Glutamatergic neuron (in vitro differentiated cells): ENCODE measurements around the gene MYO5A. TPM values are rescaled to one million over a fixed set of nuclear protein-coding genes. Genes with fewer than 3 reads are reported as not detected.
"Not testable (repeated sequence)": the region's sequence is repeated elsewhere in the genome, so short reads cannot be mapped to it uniquely, and the experiment has no call there.

Experiments
- DNase-seq: peaks from one replicate; pipeline ENCODE4 v3.0.0; 2022
- H3K27ac Mint-ChIP-seq: one replicate; pipeline ENCODE4 v1.8.0; 2020; ENCODE audit warnings: mild to moderate bottlenecking, mixed read lengths, inconsistent platforms; ENCODE audit not compliant: unreplicated experiment
- H3K27me3 Mint-ChIP-seq: one replicate; pipeline ENCODE4 v1.8.0; 2020; ENCODE audit warnings: mild to moderate bottlenecking, moderate library complexity, mixed read lengths, inconsistent platforms; ENCODE audit not compliant: unreplicated experiment
- H3K36me3 Mint-ChIP-seq: one replicate; pipeline ENCODE4 v1.8.0; 2020; ENCODE audit warnings: mild to moderate bottlenecking, mixed read lengths, inconsistent platforms; ENCODE audit not compliant: unreplicated experiment
- H3K4me1 Mint-ChIP-seq: one replicate; pipeline ENCODE4 v1.8.0; 2020; ENCODE audit warnings: mild to moderate bottlenecking, low read depth, mixed read lengths, inconsistent platforms; ENCODE audit not compliant: unreplicated experiment
- H3K4me3 Mint-ChIP-seq: one replicate; pipeline ENCODE4 v1.8.0; 2020; ENCODE audit warnings: mild to moderate bottlenecking, mixed read lengths, inconsistent platforms; ENCODE audit not compliant: unreplicated experiment
- H3K9me3 Mint-ChIP-seq: one replicate; pipeline ENCODE4 v1.8.0; 2020; ENCODE audit warnings: mild to moderate bottlenecking, moderate library complexity, mixed read lengths, inconsistent platforms; ENCODE audit not compliant: unreplicated experiment
- total RNA-seq: library from RNA; stranded (reverse); fragmentation: NEBNext Ultra II Directional; extraction: Animal tissue kit (Norgen Biotek cat#: 25700); gene quantifications from one replicate; pipeline ENCODE4 v1.2.1, GENCODE V29; 2021; ENCODE audit not compliant: unreplicated experiment
- TF ChIP-seq, protein P1 (sequence below): fragments of 200-600 bp; sonication (generic); IDR thresholded peaks from one replicate; pipeline ENCODE4 v1.5.0; 2021; ENCODE audit not compliant: partially characterized antibody, unreplicated experiment

The MYO5A gene
- total RNA-seq, 1 donor from 2014 or later, result 61.0 TPM

DNA sequence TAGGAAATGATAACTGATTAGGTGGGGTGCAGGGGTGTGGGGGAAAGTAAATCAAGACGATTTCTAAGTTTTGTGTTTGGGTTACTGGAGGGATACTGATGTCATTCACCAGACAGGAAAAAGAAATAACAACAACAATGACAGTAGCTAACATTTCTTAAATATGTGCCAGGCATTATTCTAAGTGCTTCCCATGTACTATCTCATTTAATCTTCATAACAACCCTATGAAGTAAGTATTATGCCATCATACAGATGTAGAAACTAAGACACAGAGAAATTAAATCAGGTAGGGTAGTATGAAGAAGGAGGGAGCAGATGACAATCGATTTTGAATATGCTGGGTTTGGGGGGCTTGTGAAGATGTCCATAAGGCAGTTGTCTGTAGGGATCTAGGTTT is 13.3 kb downstream of the MYO5A start:
- Mint-ChIP-seq H3K27me3 (no peaks in the 10 kb centered on the region), H3K4me3 (no peak overlapping the region), H3K27ac (no peak overlapping the region), H3K36me3 (no peaks in the 10 kb centered on the region), H3K9me3 (no peaks in the 10 kb centered on the region), H3K4me1 (peaks cover under 1% of the 10 kb centered on the region)
- no peak for DNase-seq
- TF ChIP-seq, protein P1, sequence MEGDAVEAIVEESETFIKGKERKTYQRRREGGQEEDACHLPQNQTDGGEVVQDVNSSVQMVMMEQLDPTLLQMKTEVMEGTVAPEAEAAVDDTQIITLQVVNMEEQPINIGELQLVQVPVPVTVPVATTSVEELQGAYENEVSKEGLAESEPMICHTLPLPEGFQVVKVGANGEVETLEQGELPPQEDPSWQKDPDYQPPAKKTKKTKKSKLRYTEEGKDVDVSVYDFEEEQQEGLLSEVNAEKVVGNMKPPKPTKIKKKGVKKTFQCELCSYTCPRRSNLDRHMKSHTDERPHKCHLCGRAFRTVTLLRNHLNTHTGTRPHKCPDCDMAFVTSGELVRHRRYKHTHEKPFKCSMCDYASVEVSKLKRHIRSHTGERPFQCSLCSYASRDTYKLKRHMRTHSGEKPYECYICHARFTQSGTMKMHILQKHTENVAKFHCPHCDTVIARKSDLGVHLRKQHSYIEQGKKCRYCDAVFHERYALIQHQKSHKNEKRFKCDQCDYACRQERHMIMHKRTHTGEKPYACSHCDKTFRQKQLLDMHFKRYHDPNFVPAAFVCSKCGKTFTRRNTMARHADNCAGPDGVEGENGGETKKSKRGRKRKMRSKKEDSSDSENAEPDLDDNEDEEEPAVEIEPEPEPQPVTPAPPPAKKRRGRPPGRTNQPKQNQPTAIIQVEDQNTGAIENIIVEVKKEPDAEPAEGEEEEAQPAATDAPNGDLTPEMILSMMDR, result no peak

DNA sequence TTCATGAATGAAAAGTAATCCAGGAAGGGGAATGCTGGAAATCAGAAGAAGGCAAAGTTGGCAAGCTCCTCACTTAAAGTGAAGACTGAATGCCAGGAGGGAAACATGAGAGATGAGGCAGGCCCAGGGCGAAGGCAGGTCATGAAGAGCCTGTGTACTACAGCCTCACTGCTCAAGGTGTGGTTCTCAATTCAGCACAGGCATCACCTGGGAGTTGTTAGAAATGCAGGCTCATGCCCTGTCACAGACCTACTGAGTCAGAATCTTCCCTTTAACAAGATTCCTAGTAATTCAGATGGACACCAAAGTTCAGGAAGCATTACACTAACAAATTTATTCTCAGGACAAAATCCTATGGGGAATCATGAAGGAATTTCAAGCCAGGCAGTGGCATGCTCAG is 14.2 kb downstream of the MYO5A start:
- peaks cover 5% of the 10 kb centered on the region for H3K4me1 Mint-ChIP-seq
- H3K4me3 Mint-ChIP-seq, result no peak overlapping the region
- no peaks in the 10 kb centered on the region for H3K36me3 Mint-ChIP-seq
- H3K9me3 Mint-ChIP-seq, result no peaks in the 10 kb centered on the region
- no peaks in the 10 kb centered on the region for H3K27me3 Mint-ChIP-seq
- no peak overlapping the region for H3K27ac Mint-ChIP-seq
- DNase-seq, result no peak
- TF ChIP-seq, protein P1, result no peak

DNA sequence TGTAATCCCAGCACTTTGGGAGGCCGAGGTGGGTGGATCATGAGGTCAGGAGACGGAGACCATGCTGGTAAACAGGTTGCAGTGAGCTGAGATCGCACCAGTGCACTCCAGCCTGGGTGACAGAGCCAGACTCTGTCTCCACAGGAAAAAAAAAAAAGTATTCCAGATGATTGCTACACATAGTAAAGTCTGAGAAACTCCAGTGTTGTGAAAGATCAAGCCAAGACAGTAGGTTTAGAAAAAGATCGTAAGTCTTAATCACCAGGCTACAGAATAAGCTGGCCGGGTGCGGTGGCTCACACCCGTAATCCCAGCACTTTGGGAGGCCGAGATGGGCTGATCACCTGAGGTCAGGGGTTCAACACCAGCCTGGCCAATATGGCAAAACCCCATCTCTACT is 15.8 kb downstream of the MYO5A start:
- not testable (repeated sequence) for H3K4me3 Mint-ChIP-seq, DNase-seq, H3K27me3 Mint-ChIP-seq, H3K36me3 Mint-ChIP-seq, H3K4me1 Mint-ChIP-seq, H3K27ac Mint-ChIP-seq, H3K9me3 Mint-ChIP-seq

DNA sequence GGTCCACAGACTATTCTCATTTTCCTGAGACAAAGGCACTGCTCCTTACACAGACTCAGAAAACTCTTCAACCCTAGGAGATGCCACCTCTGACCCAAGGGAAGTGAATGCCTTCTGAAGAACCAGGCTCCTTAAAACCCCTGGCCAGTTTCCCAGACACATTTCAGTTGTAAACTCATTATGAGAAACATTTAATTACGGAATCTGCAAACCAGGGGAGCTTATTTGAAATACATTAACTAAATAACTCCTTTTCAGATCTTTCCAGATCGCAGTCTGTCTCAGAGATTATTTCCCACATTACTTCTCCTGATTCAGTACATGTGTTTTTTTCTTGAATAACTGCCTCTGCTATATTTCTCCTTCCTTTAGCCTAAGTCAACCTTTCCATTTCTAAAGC is 17.6 kb downstream of the MYO5A start:
- Mint-ChIP-seq H3K36me3 (no peaks in the 10 kb centered on the region), H3K4me3 (no peak overlapping the region), H3K27ac (no peak overlapping the region), H3K4me1 (peaks cover 8% of the 10 kb centered on the region), H3K9me3 (no peaks in the 10 kb centered on the region), H3K27me3 (no peaks in the 10 kb centered on the region)
- no peak for DNase-seq
- TF ChIP-seq, protein P1, result no peak

DNA sequence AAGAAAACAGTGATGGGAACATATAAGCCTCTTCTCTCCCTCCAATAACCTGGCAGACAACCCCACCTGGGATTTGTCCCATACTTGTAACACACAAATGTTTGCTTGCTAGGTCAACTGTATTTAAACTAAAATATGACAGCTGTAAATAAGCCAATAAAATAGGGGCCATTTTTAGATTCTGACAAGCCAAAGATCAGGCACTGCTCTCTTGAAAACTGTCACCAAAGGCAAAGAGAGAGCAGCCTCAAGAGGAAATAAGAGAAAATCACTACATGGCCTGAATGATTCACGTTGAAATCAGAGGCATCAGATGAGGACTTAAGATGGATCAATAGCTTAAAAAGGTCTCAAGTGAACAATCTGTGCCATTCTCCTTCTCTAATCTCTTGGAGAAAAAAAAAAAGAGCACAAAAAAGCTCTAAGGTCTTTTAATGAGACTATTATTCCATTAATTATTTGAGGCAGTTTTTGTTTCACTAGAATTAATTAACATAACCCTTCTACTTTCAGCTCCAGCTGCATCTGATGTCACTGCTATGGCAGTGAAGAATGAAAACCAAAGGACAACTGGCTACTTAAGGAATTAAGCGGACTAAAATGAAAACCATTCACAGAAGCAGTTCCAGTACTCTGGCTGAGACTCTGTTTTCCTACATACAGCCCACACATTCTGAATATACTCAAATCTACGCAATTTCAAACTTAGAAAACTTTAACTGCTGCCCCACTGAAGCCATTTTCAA is 19.0 kb downstream of the MYO5A start:
- H3K4me3 Mint-ChIP-seq, result peak overlapping the region; percentile 48
- peaks cover 8% of the 10 kb centered on the region for H3K4me1 Mint-ChIP-seq
- H3K27ac Mint-ChIP-seq, result peak overlapping the region; percentile 1
- no peaks in the 10 kb centered on the region for H3K9me3 Mint-ChIP-seq
- DNase-seq, result no peak
- H3K36me3 Mint-ChIP-seq, result no peaks in the 10 kb centered on the region
- TF ChIP-seq, protein P1, result no peak
- no peaks in the 10 kb centered on the region for H3K27me3 Mint-ChIP-seq
